Neural cell (in vitro differentiated cells): ENCODE results near the gene DEFB110.

Experiments used
- EP300 ChIP-seq: fragments of 450-650 bp; conservative IDR thresholded peaks from 2 replicates; pipeline ENCODE4 v1.6.1; 2014; ENCODE audit warnings: antibody characterized with exemption, mild to moderate bottlenecking, moderate library complexity; ENCODE audit not compliant: poor library complexity, severe bottlenecking
- EZH2 ChIP-seq: fragments of 200-600, 300-800 bp; shearing (Covaris generic), sonication (generic); IDR thresholded peaks from 2 replicates; pipeline ENCODE4 v1.6.1; 2014; ENCODE audit warnings: antibody characterized with exemption, low read length, borderline replicate concordance, mild to moderate bottlenecking; ENCODE audit not compliant: insufficient read depth, poor library complexity, severe bottlenecking
- MXI1 ChIP-seq: fragments of 450-650 bp; conservative IDR thresholded peaks from 2 replicates; pipeline ENCODE4 v1.6.1; 2014; ENCODE audit warnings: antibody characterized with exemption, mild to moderate bottlenecking; ENCODE audit not compliant: poor library complexity, severe bottlenecking
- POLR2AphosphoS5 ChIP-seq: IDR thresholded peaks from 2 replicates; pipeline ENCODE4 v1.6.1; 2012
- RAD21 ChIP-seq: fragments of 450-650 bp; conservative IDR thresholded peaks from 2 replicates; pipeline ENCODE4 v1.6.1; 2014; ENCODE audit warnings: antibody characterized with exemption, mild to moderate bottlenecking, moderate library complexity
- TAF1 ChIP-seq: IDR thresholded peaks from 2 replicates; pipeline ENCODE4 v1.6.1; 2012; ENCODE audit warnings: low read depth
- TF ChIP-seq, protein P1 (sequence below): fragments of 450-650 bp; IDR thresholded peaks from 2 replicates; pipeline ENCODE4 v1.5.1; 2014; ENCODE audit warnings: antibody characterized with exemption, mild to moderate bottlenecking, moderate library complexity; ENCODE audit not compliant: poor library complexity, severe bottlenecking
- TF ChIP-seq, protein P2 (sequence below): IDR thresholded peaks from 2 replicates; pipeline ENCODE4 v1.6.1; 2012; ENCODE audit warnings: borderline replicate concordance

DNA sequence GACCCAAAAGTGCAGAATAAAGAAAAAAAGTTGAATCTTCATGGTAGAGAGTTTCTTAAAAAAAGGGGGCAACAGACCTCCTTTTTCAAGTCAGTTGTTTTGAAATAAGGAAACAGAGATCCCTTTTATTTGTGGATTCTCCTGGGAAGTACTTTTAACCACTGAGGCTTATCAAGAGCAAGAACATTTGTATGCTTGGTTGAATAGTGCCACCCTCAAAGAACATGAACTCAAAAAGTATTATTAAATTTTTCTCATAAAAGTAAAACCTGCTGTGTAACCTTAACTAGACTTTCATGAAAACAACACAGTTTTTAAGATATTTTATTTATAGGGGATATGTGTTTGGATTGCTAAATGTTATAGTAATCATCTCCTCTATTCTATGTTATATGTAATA is at the start of gene DEFB110:
- TF ChIP-seq, protein P1, sequence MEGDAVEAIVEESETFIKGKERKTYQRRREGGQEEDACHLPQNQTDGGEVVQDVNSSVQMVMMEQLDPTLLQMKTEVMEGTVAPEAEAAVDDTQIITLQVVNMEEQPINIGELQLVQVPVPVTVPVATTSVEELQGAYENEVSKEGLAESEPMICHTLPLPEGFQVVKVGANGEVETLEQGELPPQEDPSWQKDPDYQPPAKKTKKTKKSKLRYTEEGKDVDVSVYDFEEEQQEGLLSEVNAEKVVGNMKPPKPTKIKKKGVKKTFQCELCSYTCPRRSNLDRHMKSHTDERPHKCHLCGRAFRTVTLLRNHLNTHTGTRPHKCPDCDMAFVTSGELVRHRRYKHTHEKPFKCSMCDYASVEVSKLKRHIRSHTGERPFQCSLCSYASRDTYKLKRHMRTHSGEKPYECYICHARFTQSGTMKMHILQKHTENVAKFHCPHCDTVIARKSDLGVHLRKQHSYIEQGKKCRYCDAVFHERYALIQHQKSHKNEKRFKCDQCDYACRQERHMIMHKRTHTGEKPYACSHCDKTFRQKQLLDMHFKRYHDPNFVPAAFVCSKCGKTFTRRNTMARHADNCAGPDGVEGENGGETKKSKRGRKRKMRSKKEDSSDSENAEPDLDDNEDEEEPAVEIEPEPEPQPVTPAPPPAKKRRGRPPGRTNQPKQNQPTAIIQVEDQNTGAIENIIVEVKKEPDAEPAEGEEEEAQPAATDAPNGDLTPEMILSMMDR = no peak
- TF ChIP-seq EP300 (no peak), POLR2AphosphoS5 (no peak), MXI1 (no peak), RAD21 (no peak), TAF1 (no peak), EZH2 (no peak)
- TF ChIP-seq, protein P2, sequence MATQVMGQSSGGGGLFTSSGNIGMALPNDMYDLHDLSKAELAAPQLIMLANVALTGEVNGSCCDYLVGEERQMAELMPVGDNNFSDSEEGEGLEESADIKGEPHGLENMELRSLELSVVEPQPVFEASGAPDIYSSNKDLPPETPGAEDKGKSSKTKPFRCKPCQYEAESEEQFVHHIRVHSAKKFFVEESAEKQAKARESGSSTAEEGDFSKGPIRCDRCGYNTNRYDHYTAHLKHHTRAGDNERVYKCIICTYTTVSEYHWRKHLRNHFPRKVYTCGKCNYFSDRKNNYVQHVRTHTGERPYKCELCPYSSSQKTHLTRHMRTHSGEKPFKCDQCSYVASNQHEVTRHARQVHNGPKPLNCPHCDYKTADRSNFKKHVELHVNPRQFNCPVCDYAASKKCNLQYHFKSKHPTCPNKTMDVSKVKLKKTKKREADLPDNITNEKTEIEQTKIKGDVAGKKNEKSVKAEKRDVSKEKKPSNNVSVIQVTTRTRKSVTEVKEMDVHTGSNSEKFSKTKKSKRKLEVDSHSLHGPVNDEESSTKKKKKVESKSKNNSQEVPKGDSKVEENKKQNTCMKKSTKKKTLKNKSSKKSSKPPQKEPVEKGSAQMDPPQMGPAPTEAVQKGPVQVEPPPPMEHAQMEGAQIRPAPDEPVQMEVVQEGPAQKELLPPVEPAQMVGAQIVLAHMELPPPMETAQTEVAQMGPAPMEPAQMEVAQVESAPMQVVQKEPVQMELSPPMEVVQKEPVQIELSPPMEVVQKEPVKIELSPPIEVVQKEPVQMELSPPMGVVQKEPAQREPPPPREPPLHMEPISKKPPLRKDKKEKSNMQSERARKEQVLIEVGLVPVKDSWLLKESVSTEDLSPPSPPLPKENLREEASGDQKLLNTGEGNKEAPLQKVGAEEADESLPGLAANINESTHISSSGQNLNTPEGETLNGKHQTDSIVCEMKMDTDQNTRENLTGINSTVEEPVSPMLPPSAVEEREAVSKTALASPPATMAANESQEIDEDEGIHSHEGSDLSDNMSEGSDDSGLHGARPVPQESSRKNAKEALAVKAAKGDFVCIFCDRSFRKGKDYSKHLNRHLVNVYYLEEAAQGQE = no peak
